Mucosa of gallbladder (tissue), 1 donor: ENCODE measurements around the gene NARS2. TPM values are rescaled to one million over a fixed set of nuclear protein-coding genes. Genes with fewer than 3 reads are reported as not detected.
"Not testable (repeated sequence)": the region's sequence is repeated elsewhere in the genome, so short reads cannot be mapped to it uniquely, and the experiment has no call there.

Source experiments
- DNase-seq: peaks from one replicate; pipeline ENCODE4 v3.0.0-alpha.2; 2020; ENCODE audit warnings: low spot score
- total RNA-seq: library from RNA; stranded (reverse); gene quantifications from one replicate; pipeline ENCODE4 v1.2.1, GENCODE V29; 2021
- donor health status: DM: no; HTN: no; CAD: no.

The NARS2 gene
- total RNA-seq, 1 donor from 2014 or later = 16.3 TPM

GRCh38 chr11:78547931-78548705, 26.5 kb downstream of the NARS2 start:
- no peak for DNase-seq

- no peak for DNase-seq
Observed at GRCh38 chr11:78542007-78542406, 32.7 kb downstream of the NARS2 start.

- DNase-seq = no peak
Observed at GRCh38 chr11:78541537-78541936, 33.1 kb downstream of the NARS2 start.

GRCh38 chr11:78540256-78540655, 34.4 kb downstream of the NARS2 start:
- no peak for DNase-seq

- no peak for DNase-seq
Observed at GRCh38 chr11:78539506-78539905, 35.2 kb downstream of the NARS2 start.

- no peak for DNase-seq
Observed at GRCh38 chr11:78536933-78537332, 37.7 kb downstream of the NARS2 start.

- no peak for DNase-seq
Observed at GRCh38 chr11:78535920-78536319, 38.7 kb downstream of the NARS2 start.

- DNase-seq = no peak
Observed at GRCh38 chr11:78535027-78535426, 39.6 kb downstream of the NARS2 start.

GRCh38 chr11:78533399-78533798, 41.3 kb downstream of the NARS2 start:
- no peak for DNase-seq

GRCh38 chr11:78532991-78533390, 41.7 kb downstream of the NARS2 start:
- no peak for DNase-seq

GRCh38 chr11:78526497-78527146, 48.0 kb downstream of the NARS2 start:
- no peak for DNase-seq

GRCh38 chr11:78525720-78526119, 48.9 kb downstream of the NARS2 start:
- no peak for DNase-seq

GRCh38 chr11:78520230-78520629, 54.4 kb downstream of the NARS2 start:
- DNase-seq = no peak

GRCh38 chr11:78516281-78516680, 58.4 kb downstream of the NARS2 start:
- DNase-seq = no peak

GRCh38 chr11:78514922-78515502, 59.7 kb downstream of the NARS2 start:
- DNase-seq = no peak

- not testable (repeated sequence) for DNase-seq
Observed at GRCh38 chr11:78513085-78513484, 61.6 kb downstream of the NARS2 start.

- no peak for DNase-seq
Observed at GRCh38 chr11:78510597-78510996, 64.1 kb downstream of the NARS2 start.

GRCh38 chr11:78510025-78510596, 64.6 kb downstream of the NARS2 start:
- no peak for DNase-seq

GRCh38 chr11:78504708-78505107, 70.0 kb downstream of the NARS2 start:
- no peak for DNase-seq

- DNase-seq = no peak
Observed at GRCh38 chr11:78504181-78504580, 70.5 kb downstream of the NARS2 start.

GRCh38 chr11:78499971-78500370, 74.7 kb downstream of the NARS2 start:
- no peak for DNase-seq

- DNase-seq = no peak
Observed at GRCh38 chr11:78497293-78497692, 77.4 kb downstream of the NARS2 start.
